ENCODE results near the gene DEFB126. TPM values are rescaled to one million over a fixed set of nuclear protein-coding genes. Genes with fewer than 3 reads are reported as not detected.
"Not testable (repeated sequence)": the region's sequence is repeated elsewhere in the genome, so short reads cannot be mapped to it uniquely, and the experiment has no call there.

Gene DEFB126
- total RNA-seq, 1 donor from 2014 or later: not detected

GRCh38 chr20:112396-112795, 30.0 kb upstream of the DEFB126 start:
- Mint-ChIP-seq H3K36me3 (ENCODE audit: unreplicated experiment) (no peaks in the 10 kb centered on the region), H3K27me3 (ENCODE audit: unreplicated experiment) (peaks cover 3% of the 10 kb centered on the region), H3K9me3 (ENCODE audit: unreplicated experiment) (peaks cover 2% of the 10 kb centered on the region), H3K4me3 (ENCODE audit: unreplicated experiment) (no peak overlapping the region), H3K4me1 (ENCODE audit: low read depth, unreplicated experiment) (no peaks in the 10 kb centered on the region), H3K27ac (ENCODE audit: unreplicated experiment) (no peak overlapping the region)
- no peak for TF ChIP-seq CTCF (IDR thresholded peaks at IDR 0.05; ENCODE audit: partially characterized antibody, unreplicated experiment)
- no peak for DNase-seq

- no peak for DNase-seq
- no peaks in the 10 kb centered on the region for H3K4me1 Mint-ChIP-seq (ENCODE audit: low read depth, unreplicated experiment)
- no peak overlapping the region for H3K27ac Mint-ChIP-seq (ENCODE audit: unreplicated experiment)
- TF ChIP-seq CTCF (IDR thresholded peaks at IDR 0.05; ENCODE audit: partially characterized antibody, unreplicated experiment): no peak
- no peaks in the 10 kb centered on the region for H3K36me3 Mint-ChIP-seq (ENCODE audit: unreplicated experiment)
- H3K27me3 Mint-ChIP-seq (ENCODE audit: unreplicated experiment): peaks cover 6% of the 10 kb centered on the region
- peaks cover 2% of the 10 kb centered on the region for H3K9me3 Mint-ChIP-seq (ENCODE audit: unreplicated experiment)
- no peak overlapping the region for H3K4me3 Mint-ChIP-seq (ENCODE audit: unreplicated experiment)
These were observed 24.9 kb upstream of the DEFB126 start for GRCh38 chr20:117518-117917.

GRCh38 chr20:129786-130323, 12.5 kb upstream of the DEFB126 start:
- H3K27ac Mint-ChIP-seq (ENCODE audit: unreplicated experiment); DNase-seq; H3K4me3 Mint-ChIP-seq (ENCODE audit: unreplicated experiment); H3K4me1 Mint-ChIP-seq (ENCODE audit: low read depth, unreplicated experiment); H3K36me3 Mint-ChIP-seq (ENCODE audit: unreplicated experiment); H3K9me3 Mint-ChIP-seq (ENCODE audit: unreplicated experiment); H3K27me3 Mint-ChIP-seq (ENCODE audit: unreplicated experiment): not testable (repeated sequence)

- Mint-ChIP-seq H3K4me1 (ENCODE audit: low read depth, unreplicated experiment) (no peaks in the 10 kb centered on the region), H3K27me3 (ENCODE audit: unreplicated experiment) (no peaks in the 10 kb centered on the region), H3K4me3 (ENCODE audit: unreplicated experiment) (no peak overlapping the region), H3K9me3 (ENCODE audit: unreplicated experiment) (peaks cover 2% of the 10 kb centered on the region), H3K27ac (ENCODE audit: unreplicated experiment) (no peak overlapping the region), H3K36me3 (ENCODE audit: unreplicated experiment) (peaks cover 8% of the 10 kb centered on the region)
- peak; percentile 25 for TF ChIP-seq CTCF (IDR thresholded peaks at IDR 0.05; ENCODE audit: partially characterized antibody, unreplicated experiment)
- DNase-seq: no peak
These were observed 4.5 kb upstream of the DEFB126 start for GRCh38 chr20:137668-138490.

GRCh38 chr20:145877-146276, 3.5 kb downstream of the DEFB126 start:
- TF ChIP-seq CTCF (IDR thresholded peaks at IDR 0.05; ENCODE audit: partially characterized antibody, unreplicated experiment): no peak
- DNase-seq: no peak
- Mint-ChIP-seq H3K27ac (ENCODE audit: unreplicated experiment) (no peak overlapping the region), H3K4me3 (ENCODE audit: unreplicated experiment) (no peak overlapping the region), H3K9me3 (ENCODE audit: unreplicated experiment) (no peaks in the 10 kb centered on the region), H3K4me1 (ENCODE audit: low read depth, unreplicated experiment) (no peaks in the 10 kb centered on the region), H3K36me3 (ENCODE audit: unreplicated experiment) (no peaks in the 10 kb centered on the region), H3K27me3 (ENCODE audit: unreplicated experiment) (no peaks in the 10 kb centered on the region)

Measured in glutamatergic neuron (in vitro differentiated cells).